Mammary epithelial cell (primary cell): ENCODE measurements around the gene RCC1.

Experiments
- CTCF ChIP-seq, 2 donors: IDR thresholded peaks in 1 of 2; conservative IDR thresholded peaks in 1 of 2; 2 replicates each; pipeline ENCODE4 v1.5.1; 2011 to 2012; ENCODE audit warnings: inconsistent platforms in 2 of 2, low read length in 2 of 2, mild to moderate bottlenecking in 2 of 2, control low read depth in 1 of 2, low read depth in 1 of 2; ENCODE audit not compliant: insufficient read depth in 1 of 2; ENCODE audit errors: extremely low read depth in 1 of 2
- EZH2 ChIP-seq: IDR thresholded peaks from 2 replicates; pipeline ENCODE4 v1.6.1; 2012; ENCODE audit warnings: low read length, inconsistent platforms, borderline replicate concordance

- TF ChIP-seq CTCF (conservative IDR thresholded peaks at IDR 0.05 in 1 of 2, IDR thresholded peaks at IDR 0.05 in 1 of 2; ENCODE audit: extremely low read depth in 1 of 2, insufficient read depth in 1 of 2, low read depth in 1 of 2, low read length in 2 of 2) = no peak
- no peak for TF ChIP-seq EZH2
Measured at GRCh38 chr1:28577052-28577678, 71.3 kb downstream of the RCC1 start.
